Measurements from ENCODE around the gene ADPRHL1.

GRCh38 chr13:113452466-113452865 is 822 bp downstream of the ADPRHL1 start:
- no peak for TF ChIP-seq POLR2A (IDR thresholded peaks at IDR 0.05)
- no peak for TF ChIP-seq CTCF (IDR thresholded peaks at IDR 0.05)
